GM08714 (cell line): ENCODE measurements around the gene RBM23.
A peak's percentile ranks its signal among the peaks of the same experiment; 100 is the strongest.
"Not testable (repeated sequence)": the region's sequence is repeated elsewhere in the genome, so short reads cannot be mapped to it uniquely, and the experiment has no call there.

Experiments
- H3K4me3 ChIP-seq: fragments of 200-500 bp; sonication (Bioruptor generic); 2 replicates; pipeline ENCODE4 v1.5.1; 2014; ENCODE audit warnings: mild to moderate bottlenecking, low read length, inconsistent platforms
- ZNF274 ChIP-seq: IDR thresholded peaks from 2 replicates; pipeline ENCODE4 v1.6.1; 2012; ENCODE audit warnings: mild to moderate bottlenecking, low read depth, low read length

The RBM23 gene

GRCh38 chr14:22872033-22872832, 46.7 kb downstream of the RBM23 start:
- H3K4me3 ChIP-seq = peak overlapping the region; percentile 87
- no peak for TF ChIP-seq ZNF274

GRCh38 chr14:22871224-22872032, 47.5 kb downstream of the RBM23 start, which contains the start of gene LRP10:
LRP10 (plus strand) TSS chr14:22871740; CDS start chr14:22872304, 564 bp downstream.
- no peak for TF ChIP-seq ZNF274
- H3K4me3 ChIP-seq = peak within 1 kb of the TSS; percentile 87

- no peak for TF ChIP-seq ZNF274
- H3K4me3 ChIP-seq = peak overlapping the region; percentile 87
These were observed 48.1 kb downstream of the RBM23 start for GRCh38 chr14:22870811-22871223.

- H3K4me3 ChIP-seq = no peak overlapping the region
- no peak for TF ChIP-seq ZNF274
These were observed 52.1 kb downstream of the RBM23 start for GRCh38 chr14:22866874-22867273.

- no peak overlapping the region for H3K4me3 ChIP-seq
- no peak for TF ChIP-seq ZNF274
These were observed 53.2 kb downstream of the RBM23 start for GRCh38 chr14:22865424-22866405.

GRCh38 chr14:22864979-22865378, 54.0 kb downstream of the RBM23 start:
- TF ChIP-seq ZNF274 = no peak
- no peak overlapping the region for H3K4me3 ChIP-seq

GRCh38 chr14:22861651-22862050, 57.3 kb downstream of the RBM23 start:
- no peak for TF ChIP-seq ZNF274
- H3K4me3 ChIP-seq = no peak overlapping the region

GRCh38 chr14:22860377-22860776, 58.6 kb downstream of the RBM23 start:
- not testable (repeated sequence) for H3K4me3 ChIP-seq

GRCh38 chr14:22856428-22856827, 62.5 kb downstream of the RBM23 start:
- no peak overlapping the region for H3K4me3 ChIP-seq
- TF ChIP-seq ZNF274 = no peak

GRCh38 chr14:22854963-22855724, 63.8 kb downstream of the RBM23 start:
- TF ChIP-seq ZNF274 = no peak
- no peak overlapping the region for H3K4me3 ChIP-seq

- H3K4me3 ChIP-seq = not testable (repeated sequence)
These were observed 64.7 kb downstream of the RBM23 start for GRCh38 chr14:22854296-22854695.

GRCh38 chr14:22852940-22853767, 65.8 kb downstream of the RBM23 start:
- peak overlapping the region; percentile 18; the same call in 1 of the 2 replicates for H3K4me3 ChIP-seq
- no peak for TF ChIP-seq ZNF274

- no peak overlapping the region for H3K4me3 ChIP-seq
- no peak for TF ChIP-seq ZNF274
These were observed 66.4 kb downstream of the RBM23 start for GRCh38 chr14:22852599-22852939.

- H3K4me3 ChIP-seq = not testable (repeated sequence)
These were observed 66.8 kb downstream of the RBM23 start for GRCh38 chr14:22852178-22852577.
